ENCODE measurements around the gene ZNF808.
"Not testable (repeated sequence)": the region's sequence is repeated elsewhere in the genome, so short reads cannot be mapped to it uniquely, and the experiment has no call there.

Gene ZNF808

GRCh38 chr19:52536448-52536800, 9.0 kb downstream of the ZNF808 start:
- DNase-seq (ENCODE audit: low read depth), result peak; percentile 29

GRCh38 chr19:52538815-52539214, 11.3 kb downstream of the ZNF808 start:
- not testable (repeated sequence) for DNase-seq (ENCODE audit: low read depth)

DNA sequence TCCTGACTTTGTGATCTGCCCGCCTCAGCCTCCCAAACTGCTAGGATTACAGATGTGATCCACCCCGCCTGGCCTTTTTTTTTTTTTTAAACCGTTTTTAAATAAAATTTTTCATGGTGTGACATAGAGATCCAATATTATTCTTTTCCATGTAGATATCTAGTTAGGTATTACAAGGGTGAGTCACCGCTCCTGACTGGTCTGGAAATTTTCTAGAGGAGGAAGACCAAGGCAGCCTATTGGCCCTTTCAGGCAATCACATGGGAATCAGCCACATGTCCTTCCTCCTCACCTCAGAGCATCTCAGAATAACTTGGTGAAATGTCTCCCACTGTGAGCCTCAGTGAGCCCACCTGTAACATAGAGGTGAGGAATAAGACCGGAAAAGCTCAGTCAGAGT, 13.7 kb downstream of the ZNF808 start:
- DNase-seq (ENCODE audit: low read depth), result peak; percentile 25

GRCh38 chr19:52541608-52542007, 14.1 kb downstream of the ZNF808 start:
- no peak for DNase-seq (ENCODE audit: low read depth)

GRCh38 chr19:52542541-52542940, 15.1 kb downstream of the ZNF808 start:
- DNase-seq (ENCODE audit: low read depth), result not testable (repeated sequence)

DNA sequence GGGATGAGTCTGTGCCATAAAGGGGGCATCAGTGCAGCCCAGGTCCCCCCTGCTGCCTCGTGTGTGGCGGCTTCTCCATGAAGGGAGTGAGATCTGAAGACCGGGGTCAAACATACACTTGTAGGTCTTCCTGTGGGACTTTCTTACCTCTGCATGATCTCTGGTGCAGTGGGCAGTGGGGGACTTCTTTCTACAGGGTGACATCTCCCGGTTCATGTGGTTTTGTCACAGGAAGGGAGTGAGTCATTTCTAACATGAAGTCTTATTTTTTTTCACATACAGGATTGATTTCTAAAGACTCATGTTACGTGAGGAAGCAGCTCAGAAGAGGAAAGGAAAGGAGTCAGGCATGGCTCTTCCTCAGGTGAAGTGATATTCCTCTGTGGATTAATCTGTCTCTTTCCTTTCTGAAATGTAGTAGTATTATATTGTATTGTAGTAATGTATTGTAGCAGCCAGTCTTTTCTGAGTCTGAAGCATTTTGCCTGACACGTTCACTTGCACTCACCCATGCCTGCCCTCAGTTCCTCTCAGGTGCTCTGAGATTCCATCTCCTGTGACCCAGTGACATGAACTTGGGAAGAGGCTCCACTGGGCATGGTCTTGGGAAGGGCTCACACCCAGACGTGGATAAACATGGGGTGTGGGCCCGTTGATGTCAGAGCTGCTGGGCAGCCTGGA, 15.7 kb downstream of the ZNF808 start:
- DNase-seq (ENCODE audit: low read depth), result peak; percentile 49

GRCh38 chr19:52554216-52554971, 26.9 kb downstream of the ZNF808 start:
- no peak for DNase-seq (ENCODE audit: low read depth)

DNA sequence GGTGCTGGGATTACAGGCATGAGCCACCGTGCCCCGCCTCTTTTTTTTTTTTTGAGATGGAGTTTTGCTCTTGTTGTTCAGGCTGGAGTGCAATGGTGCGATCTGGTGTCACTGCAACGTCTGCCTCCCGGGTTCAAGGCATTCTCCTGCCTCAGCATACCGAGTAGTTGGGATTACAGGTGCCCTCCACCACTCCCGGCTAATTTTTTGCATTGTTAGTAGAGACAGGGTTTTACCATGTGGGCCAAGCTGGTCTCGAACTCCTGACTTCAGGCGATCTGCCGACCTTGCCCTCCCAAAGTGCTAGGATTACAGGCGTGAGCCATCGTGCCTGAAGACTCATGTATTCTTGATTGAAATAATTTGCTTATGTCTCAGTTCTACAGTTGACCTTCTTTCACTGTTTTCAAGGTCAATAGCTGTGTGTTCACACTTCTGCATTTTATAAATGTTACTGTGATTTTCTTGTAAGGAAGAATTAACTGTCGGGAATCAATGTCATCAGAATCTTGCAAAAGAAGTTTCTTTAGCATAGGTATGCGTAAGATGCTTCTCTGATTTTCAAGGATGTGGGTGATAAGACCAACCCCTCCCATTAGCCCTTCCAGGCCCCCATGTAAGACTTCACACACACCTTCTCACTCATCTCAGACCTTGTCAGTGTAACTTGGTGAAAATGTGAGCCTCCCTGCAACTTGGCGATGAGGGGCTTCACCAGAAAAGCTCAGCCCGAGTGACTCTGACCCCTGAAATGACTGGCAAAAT, 29.9 kb downstream of the ZNF808 start:
- no peak for DNase-seq (ENCODE audit: low read depth)

GRCh38 chr19:52558732-52559445, 31.4 kb downstream of the ZNF808 start:
- DNase-seq (ENCODE audit: low read depth), result not testable (repeated sequence)

GRCh38 chr19:52561611-52562010, 34.1 kb downstream of the ZNF808 start:
- DNase-seq (ENCODE audit: low read depth), result not testable (repeated sequence)

GRCh38 chr19:52566121-52566520, 38.7 kb downstream of the ZNF808 start:
- peak; percentile 8 for DNase-seq (ENCODE audit: low read depth)

GRCh38 chr19:52566588-52566987, 39.1 kb downstream of the ZNF808 start:
- DNase-seq (ENCODE audit: low read depth), result peak; percentile 97

GRCh38 chr19:52567921-52568320, 40.5 kb downstream of the ZNF808 start:
- DNase-seq (ENCODE audit: low read depth), result no peak

GRCh38 chr19:52569638-52569999, 42.2 kb downstream of the ZNF808 start:
- peak; percentile 52 for DNase-seq (ENCODE audit: low read depth)

DNA sequence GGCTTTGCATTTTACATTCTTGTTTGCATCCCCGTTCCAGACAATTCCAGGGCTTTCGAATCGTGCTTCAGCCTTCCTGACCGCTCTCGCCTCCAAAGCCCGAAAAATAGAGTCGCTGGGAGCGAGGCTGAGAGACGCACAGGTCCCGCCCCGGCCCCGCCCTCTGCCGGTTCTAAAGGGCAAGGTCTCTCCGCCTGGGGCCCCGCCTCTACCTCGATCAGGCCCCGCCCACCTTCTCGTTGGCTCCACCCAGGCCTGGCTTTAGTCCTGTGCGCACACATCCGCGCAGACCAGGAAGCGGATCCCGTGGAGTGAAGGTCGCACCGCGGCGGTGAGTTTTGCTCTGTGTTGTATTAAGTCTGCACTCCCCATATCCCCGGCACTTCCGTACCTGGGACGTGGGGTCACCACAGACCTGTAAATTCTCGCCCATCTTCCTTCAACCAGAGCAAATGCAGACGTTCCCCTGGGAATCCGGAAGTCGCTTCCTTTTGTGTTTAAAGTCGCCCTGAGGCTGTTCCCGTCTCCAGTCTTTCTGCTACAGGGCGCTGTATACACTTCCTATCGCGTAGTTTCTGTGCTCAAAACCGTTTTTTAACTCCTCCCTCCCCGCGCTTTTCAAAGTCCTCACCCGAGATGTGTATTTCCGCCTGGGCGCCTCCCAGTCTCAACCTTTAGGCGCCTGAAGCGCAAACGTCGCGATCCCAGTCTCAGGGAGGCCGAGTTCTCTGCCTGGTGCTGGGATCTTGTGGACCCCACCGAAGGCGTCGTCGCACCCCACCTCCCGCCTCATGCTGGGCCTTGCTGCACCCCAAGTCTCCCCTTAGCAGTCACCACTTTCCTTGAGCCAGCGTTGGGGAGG, 42.8 kb downstream of the ZNF808 start, which contains the start of gene ZNF701:
Gene ZNF701 (plus strand): TSS at position 288 of the 862 bp plus-strand sequence. CDS start 3,861 bp downstream, outside the sequence.
- peak; percentile 91 for DNase-seq (ENCODE audit: low read depth)

- DNase-seq (ENCODE audit: low read depth), result no peak
These were observed 57.4 kb downstream of the ZNF808 start for GRCh38 chr19:52584736-52585440.

GRCh38 chr19:52585604-52586003, 58.1 kb downstream of the ZNF808 start:
- no peak for DNase-seq (ENCODE audit: low read depth)

GRCh38 chr19:52590728-52591127, 63.3 kb downstream of the ZNF808 start:
- no peak for DNase-seq (ENCODE audit: low read depth)

GRCh38 chr19:52592301-52592700, 64.8 kb downstream of the ZNF808 start:
- peak; percentile 10 for DNase-seq (ENCODE audit: low read depth)

DNA sequence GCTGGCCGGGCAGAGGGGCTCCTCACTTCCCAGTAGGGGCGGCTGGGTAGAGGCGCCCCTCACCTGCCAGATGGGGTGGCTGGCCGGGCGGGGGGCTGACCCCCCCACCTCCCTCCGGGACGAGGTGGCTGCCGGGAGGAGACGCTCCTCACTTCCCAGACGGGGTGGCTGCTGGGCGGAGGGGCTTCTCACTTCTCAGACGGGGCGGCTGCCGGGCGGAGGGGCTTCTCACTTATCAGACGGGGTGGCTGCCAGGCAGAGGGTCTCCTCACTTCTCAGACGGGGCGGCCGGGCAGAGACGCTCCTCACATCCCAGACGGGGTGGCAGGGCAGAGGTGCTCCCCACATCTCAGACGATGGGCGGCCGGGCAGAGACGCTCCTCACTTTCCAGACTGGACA, 66.0 kb downstream of the ZNF808 start:
- DNase-seq (ENCODE audit: low read depth), result not testable (repeated sequence)

All from ELR (cell line).